HG03432 (cell line): Measurements from ENCODE around the gene VWA1.
"Not testable (repeated sequence)": the region's sequence is repeated elsewhere in the genome, so short reads cannot be mapped to it uniquely, and the experiment has no call there.

Source experiments
- ATAC-seq: cut with Tn5 transposase; IDR thresholded peaks from one replicate; pipeline ENCODE4 v1.9.1; 2021; ENCODE audit warnings: mild to moderate bottlenecking, moderate library complexity; ENCODE audit not compliant: unreplicated experiment

Gene VWA1

GRCh38 chr1:1422465-1423244, 12.8 kb upstream of the VWA1 start:
- ATAC-seq, result no peak

- no peak for ATAC-seq
Observed at GRCh38 chr1:1423245-1423597, 12.3 kb upstream of the VWA1 start.

DNA sequence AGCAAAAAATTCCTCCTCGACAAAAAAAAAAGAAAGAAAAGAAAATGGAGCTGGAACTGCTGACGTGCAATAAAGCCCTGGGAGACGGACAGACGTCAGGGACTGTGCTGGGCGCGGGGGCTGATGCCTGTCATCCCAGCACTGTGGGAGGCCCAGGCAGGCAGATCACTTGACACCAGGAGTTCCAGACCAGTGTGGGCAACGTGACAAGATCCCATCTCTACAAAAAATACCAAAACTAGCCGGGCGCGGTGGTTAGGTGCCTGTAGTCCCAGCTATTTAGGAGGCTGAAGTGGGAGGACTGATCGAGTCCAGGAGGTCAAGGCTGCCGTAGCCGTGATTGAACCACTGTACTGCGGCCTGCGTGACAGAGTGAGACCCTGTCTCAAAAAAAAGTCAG, 10.8 kb upstream of the VWA1 start:
- no peak for ATAC-seq

DNA sequence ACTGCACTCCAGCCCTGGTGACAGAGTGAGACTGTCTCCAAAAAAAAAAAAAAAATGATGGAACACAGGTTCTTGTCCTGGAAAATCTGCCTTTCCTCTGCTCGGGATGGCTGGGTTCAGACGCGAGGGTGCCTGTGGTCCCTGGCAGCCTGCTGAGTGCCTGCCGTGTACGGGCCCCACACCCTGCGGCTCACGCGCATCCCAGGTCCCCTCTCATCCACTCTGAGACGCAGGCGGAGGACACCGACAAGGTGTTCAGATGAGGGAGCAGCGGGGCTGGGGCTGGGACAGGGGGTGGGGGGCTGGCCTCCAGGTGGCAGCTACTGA, 10.1 kb upstream of the VWA1 start:
- no peak for ATAC-seq

- no peak for ATAC-seq
Observed at GRCh38 chr1:1425753-1426495, 9.6 kb upstream of the VWA1 start.

GRCh38 chr1:1426496-1427105, 8.9 kb upstream of the VWA1 start:
- ATAC-seq, result no peak

DNA sequence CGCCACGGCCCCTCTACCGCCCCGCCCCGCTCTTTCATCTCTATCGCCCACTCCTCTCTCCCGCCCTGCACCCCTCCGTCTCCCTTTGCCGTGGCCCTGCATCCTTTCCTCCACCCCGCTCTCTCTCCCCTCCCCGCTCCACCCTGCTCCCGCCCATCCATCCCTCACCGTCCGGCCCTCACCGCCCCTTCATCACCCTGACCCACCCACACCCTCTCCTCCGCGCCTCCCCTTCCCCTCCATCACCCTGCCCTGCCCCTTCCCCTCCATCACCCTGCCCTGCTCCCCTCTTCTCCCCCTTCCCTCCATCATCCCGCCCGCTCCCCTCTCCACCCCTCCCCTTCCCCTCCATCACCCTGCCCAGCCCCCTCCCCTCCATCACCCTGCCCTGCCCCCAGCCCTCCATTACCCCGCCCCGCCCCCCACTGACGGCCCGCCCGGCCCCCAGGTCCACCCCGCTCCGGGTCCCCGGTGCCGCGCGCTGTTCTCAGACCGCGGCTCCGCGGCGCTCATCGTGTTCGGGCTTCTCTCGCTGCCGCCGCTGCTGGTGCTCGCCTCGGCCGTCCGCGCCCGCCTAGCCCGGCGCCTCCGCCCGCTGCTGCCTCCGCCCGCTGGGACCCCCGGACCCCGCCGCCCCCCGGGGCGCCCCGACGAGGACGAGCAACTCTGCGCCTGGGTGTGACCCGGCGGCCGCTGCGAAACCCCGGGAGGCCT, 8.2 kb upstream of the VWA1 start:
- ATAC-seq, result no peak

DNA sequence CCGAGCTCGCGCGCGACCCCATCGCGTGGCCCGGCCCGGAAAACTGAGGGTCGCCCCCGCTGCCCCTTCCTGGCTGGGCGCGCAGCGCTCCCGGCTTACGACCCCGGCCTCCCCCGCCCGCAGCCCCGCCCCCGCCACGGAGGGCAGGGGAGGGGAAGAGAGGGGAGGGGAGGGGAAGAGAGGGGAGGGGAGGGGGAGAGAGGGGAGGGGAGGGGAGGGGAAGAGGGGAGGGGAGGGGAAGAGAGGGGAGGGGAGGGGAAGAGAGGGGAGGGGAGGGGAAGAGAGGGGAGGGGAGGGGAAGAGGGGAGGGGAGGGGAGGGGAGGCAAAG, 7.7 kb upstream of the VWA1 start:
- no peak for ATAC-seq

DNA sequence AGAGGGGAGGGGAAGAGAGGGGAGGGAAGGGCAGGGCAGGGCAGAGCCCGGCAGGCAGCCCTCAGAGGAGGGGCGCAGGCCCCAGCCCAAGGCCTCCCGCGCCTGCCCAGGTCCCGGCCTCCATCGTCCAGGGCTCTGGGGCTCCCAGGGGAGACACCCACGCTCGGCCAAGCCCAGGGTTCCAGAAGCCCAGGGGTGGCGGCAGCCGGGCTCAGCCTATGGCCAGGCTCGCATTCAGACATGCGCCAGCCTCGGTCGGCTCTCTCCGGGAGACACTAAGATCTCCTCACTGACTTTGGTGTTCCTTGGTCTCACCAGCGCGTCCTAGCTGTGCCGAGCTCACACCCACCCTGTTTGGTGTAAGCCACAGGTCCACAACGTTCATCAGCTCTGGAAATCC, 7.3 kb upstream of the VWA1 start:
- ATAC-seq, result no peak

DNA sequence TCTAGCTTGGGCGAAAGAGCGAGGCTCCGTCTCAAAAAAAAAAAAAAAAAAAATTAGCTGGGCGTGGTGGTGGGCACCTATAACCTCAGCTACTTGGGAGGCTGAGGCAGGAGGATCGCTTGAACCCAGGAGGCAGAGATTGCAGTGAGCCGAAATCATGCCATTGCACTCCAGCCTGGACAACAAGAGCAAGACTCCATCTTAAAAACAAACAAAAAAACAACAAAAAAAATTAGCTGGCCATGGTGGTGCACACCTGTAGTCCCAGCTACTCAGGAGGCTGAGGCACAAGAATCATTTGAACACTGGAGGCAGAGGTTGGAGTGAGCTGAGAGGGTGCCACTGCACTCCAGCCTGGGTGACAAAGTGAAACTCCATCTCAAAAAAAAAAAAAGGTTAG, 6.5 kb upstream of the VWA1 start:
- ATAC-seq, result not testable (repeated sequence)

GRCh38 chr1:1429671-1430073, 5.8 kb upstream of the VWA1 start:
- no peak for ATAC-seq

GRCh38 chr1:1430114-1430982, 5.1 kb upstream of the VWA1 start:
- no peak for ATAC-seq

DNA sequence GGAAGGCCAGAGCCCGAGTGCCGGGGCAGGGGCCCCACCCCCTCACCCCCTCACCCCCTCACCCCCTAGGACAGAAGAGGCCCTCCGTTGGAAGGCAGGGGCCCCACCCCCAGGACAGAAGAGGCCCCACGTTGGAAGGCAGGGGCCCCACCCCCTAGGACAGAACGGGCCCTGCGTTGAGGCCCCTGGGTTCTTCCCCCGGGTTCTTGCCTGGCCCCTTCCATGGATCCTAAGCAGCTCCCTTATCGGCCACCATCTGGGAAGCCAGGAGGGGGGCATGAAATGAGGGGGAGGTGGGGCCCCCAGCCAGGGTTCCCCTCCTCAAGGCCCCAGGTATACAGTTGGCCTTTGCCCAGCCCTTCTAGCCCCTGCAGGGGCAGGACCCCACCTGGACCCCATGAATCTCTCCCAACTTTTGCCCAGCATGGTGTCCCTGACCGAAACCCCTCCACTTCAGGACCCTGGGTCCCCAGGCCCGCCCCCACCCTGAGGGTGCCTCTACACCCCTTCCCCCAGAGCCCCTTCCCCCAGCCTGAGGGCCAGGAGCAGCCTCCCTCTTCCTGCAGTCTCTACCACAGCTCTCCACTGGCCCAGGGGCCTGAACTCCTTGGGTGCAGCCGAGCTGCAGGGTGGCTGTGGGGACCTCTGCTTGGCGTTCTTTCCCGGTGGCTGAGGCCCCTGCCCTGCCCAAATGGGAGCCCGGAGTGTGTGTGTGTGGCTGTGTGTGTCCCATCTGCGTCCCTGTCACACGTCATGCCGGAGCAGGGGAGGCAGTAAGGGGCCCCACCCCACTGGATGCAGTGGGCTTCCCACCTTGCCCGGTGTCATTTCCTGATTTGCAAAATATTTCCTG, 4.3 kb upstream of the VWA1 start:
- no peak for ATAC-seq

- no peak for ATAC-seq
Observed at GRCh38 chr1:1431845-1432273, 3.6 kb upstream of the VWA1 start.

DNA sequence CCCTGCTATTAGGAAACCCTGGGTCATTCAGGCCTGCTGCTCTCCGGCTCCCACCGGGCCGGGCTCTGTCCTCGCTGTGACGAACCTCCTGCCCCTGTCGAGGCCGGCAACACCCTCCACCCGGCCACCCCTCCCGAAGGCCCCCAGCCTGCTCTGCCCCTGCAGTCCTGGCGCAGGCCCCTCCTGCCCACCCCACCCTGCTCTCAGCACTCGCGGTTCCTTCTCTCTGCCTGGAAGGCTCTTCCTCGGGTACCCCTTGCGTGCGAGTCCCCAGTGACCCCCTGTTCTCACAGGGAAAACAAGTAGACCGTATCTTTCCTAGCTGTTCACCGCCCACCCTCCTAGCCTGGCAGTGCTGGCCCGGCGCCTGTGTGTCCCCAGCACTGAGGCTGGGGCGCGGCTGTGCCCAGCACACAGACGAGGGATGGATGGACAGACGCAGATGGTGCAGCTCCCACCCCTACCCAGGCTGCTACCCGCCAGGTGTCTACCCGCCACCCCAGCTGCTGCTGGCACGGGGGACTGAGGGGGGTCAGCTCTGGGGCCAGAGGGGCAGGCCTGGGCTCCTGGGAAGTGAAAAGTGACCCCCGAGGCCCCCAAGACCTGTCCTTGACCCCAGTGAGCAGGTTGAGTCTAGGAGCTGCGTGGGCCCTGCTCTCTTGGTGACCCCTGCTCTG, 3.1 kb upstream of the VWA1 start:
- ATAC-seq, result no peak

DNA sequence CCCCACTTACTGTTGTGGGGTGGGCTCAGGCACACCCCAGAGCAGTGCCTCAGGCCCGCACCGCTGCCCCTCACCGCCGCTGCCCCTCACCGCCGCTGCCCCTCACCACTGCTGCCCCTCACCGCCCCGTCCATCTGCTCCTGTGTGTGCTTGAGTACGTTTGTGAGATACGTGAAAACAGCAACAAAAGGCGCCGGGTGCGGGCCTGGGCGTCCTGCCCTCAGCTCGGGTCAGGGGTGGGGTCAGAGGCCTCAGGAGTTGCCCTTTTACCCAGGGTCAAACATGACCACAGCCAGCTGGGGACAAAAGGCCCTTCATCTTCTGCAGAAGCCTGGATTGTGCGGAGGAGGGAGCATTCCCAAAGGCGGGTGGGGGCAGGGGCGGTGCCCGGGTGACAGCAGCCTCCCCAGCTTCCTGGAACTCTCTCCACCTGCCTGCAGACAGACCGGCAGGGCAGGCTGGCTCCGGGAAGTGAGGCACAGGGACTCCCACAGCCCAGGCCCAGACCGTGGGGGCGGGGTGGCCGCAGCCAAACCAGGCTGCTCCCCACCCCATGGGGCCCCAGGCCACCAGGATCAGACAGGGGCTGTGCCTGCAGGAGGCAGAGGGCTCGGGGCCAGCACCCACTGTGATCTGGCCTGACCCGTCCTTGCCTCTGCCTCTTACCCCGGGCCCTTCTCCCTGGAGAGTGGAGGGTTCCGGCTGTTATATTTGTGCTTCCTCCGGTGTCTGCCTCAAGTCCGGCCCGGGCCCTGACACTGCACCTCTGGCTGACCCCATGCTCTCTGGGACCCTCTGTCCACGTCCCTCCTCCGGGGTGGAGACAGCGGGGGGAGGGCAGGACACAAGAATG, 2.3 kb upstream of the VWA1 start:
- ATAC-seq, result no peak

DNA sequence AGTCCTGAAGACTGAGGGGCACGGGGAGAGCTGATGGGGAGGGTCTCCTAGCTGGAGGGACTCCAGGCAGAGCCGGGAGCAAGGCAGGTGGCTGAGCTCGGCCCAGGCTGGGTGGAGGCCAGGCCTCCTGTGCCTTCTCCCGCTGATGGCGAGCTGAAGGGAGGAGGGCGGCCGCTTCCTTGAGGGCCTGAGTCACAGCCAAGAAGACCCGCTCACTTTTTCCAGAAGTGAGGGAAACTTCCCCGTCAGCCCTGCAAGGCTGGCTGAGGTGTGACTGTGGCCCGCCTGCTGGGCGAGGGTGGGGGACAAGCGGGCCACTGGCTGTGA, 1.7 kb upstream of the VWA1 start:
- ATAC-seq, result no peak

- no peak for ATAC-seq
Observed at GRCh38 chr1:1434131-1434823, 1.2 kb upstream of the VWA1 start.
